GM12801 (cell line): ENCODE measurements around the gene TEKT1.

Experiments
- TF ChIP-seq, protein P1 (sequence below): IDR thresholded peaks from one replicate; pipeline ENCODE4 v1.5.1; 2011; ENCODE audit warnings: control low read depth; ENCODE audit not compliant: insufficient read length; ENCODE audit errors: extremely low read depth

The TEKT1 gene

DNA sequence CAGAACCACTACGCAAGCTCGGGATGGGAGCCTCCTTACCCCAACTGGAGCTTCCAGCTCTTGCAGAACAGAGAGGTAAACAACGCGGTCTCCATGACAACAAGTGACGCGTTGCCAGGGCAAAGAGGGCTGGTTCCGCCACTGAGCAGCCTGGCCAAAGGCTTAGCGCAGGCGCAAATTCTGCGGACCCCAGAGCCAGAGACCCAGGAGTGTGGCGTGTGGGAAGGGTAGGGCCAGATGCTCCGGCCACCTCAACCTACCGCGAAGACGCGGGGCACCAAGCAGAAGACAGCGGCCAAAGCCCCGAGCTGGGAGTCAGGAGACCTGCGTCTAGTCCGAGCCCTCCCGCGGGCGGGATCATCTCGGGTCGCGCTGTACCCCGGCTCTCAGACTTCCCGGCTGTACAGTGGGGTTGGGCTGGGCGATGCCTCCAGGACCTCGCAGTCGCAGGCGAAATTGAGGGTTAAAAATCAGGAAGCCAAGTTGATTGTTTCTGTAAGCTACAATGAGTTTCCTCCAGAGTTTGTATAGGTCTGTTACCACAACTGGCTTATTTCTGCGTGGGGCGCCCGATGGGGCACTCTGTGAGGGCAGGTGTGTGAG is at the start of gene TEKT1:
Gene TEKT1, minus strand, starts transcription at position 69 of the 603 bp plus-strand sequence. CDS start 1,353 bp downstream, outside the sequence.
- TF ChIP-seq, protein P1, sequence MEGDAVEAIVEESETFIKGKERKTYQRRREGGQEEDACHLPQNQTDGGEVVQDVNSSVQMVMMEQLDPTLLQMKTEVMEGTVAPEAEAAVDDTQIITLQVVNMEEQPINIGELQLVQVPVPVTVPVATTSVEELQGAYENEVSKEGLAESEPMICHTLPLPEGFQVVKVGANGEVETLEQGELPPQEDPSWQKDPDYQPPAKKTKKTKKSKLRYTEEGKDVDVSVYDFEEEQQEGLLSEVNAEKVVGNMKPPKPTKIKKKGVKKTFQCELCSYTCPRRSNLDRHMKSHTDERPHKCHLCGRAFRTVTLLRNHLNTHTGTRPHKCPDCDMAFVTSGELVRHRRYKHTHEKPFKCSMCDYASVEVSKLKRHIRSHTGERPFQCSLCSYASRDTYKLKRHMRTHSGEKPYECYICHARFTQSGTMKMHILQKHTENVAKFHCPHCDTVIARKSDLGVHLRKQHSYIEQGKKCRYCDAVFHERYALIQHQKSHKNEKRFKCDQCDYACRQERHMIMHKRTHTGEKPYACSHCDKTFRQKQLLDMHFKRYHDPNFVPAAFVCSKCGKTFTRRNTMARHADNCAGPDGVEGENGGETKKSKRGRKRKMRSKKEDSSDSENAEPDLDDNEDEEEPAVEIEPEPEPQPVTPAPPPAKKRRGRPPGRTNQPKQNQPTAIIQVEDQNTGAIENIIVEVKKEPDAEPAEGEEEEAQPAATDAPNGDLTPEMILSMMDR, result no peak

DNA sequence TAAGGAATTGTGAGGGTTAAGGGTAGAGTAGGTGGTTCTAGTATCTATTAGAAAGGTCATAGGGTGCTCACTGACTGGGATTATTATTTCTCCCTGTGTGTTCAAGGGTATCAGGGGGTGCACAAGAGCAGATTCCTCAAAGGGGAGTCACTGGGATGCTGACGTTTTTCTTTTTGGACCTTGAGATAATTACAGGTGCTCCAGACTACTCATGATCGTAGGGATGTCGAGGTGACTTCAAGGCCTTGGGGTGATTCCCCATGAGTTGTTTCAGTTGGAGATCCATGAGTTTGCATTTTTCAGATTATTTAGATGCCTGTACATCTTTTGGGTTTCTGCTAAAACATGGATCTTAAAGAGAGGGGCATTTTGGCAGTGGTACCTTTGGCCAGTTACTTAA is 41.4 kb upstream of the TEKT1 start:
- TF ChIP-seq, protein P1, result no peak

DNA sequence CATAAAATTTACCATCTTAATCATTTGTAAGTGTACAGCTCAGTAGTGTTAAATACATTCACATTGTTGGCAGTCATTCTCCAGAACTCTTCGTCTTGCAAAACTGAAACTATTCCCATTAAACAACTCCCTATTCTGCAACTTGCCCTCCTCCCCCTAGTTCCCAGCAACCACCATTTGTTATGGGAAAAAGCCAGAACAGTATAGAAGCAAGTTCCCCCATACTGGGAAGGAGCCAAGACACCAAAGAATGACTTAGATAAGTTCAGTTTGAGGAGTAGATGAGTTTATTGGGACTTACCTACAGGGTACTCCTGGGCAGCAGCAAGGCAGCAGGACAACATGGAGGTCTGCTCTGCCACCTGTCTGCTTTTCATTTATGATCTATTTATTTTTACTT is 39.3 kb upstream of the TEKT1 start:
- TF ChIP-seq, protein P1, result no peak

DNA sequence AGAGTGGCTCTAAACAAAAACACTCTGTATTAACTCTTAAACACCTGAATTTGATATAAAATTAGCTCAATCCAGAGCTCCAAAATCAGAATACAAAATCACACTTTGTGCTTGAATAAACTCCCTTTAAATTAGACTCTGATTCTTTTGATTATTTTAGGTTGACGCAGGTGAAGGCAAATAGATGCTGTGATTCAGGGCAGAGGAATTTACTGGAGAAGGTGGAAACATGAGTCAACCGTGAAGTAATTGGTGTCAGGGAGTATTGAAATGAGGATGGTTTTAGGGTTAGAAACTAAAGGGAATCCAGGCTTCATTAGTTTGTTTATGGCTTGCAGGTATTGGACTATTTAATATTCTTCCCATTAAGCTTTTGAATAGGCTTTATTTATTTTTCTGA is 37.1 kb upstream of the TEKT1 start:
- TF ChIP-seq, protein P1, result no peak

DNA sequence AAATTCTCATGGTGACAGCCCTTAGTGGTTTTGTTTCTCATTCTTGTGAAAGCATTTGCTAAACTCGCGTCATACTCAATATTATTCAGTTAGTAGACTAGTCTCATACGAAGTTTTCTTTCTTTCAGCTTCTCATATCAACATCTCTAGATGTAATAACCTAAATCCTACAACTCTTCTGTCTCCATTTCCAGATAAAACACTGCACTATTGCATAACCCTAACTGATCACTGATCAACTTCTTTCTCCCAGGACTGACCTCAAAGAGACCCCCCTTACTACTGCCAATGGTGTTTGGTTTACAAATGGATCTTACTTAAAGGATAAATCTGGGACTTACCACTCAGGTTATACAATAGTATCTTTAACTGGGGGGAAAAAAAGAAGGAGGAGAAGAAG is 36.3 kb upstream of the TEKT1 start:
- TF ChIP-seq, protein P1, result no peak

DNA sequence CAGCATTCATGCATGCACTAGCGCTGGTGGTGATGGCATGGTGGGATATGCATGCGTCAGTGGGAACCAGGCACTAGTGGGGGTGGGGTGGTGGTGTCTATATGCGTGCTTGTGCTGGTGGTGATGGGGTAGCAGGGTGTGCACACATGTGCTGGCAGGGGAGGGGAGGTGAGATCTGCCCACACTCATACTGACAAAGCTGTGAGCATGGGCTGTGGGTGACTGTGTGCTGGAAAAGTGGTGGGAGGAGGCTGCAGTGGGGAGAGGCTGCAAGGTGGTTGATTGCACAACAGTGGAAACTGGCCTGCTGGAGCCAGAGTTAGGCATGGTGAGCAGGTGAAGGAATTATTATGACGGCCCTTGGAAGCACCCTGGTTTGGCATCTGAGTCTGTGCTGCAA is 31.3 kb upstream of the TEKT1 start:
- TF ChIP-seq, protein P1, result no peak

DNA sequence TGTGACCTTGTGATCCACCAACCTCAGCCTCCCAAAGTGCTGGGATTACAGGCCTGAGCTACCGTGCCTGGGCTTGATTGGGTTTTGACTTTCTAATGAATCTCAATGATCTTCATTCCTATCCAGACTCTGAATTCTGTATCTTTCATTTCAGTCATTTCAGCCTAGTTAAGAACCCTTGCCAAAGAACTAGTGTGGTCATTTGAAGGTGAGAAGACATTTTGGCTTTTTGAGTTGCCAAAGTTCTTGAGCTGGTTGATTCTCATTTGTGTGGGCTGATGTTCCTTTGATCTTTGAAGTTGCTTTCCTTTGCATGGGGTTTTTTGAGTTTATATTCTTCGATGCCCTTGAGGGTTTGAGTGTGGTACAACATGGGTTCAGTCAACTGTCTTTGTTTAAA is 30.6 kb upstream of the TEKT1 start:
- TF ChIP-seq, protein P1, result no peak
